Activated T-cell treated with anti-CD3 and anti-CD28 coated beads for 4 hours (primary cell): ENCODE results near the gene SPATA3.

ENCODE experiments used
- DNase-seq: peaks from one replicate; pipeline ENCODE4 v3.0.0-alpha.2; 2020

Gene SPATA3

DNA sequence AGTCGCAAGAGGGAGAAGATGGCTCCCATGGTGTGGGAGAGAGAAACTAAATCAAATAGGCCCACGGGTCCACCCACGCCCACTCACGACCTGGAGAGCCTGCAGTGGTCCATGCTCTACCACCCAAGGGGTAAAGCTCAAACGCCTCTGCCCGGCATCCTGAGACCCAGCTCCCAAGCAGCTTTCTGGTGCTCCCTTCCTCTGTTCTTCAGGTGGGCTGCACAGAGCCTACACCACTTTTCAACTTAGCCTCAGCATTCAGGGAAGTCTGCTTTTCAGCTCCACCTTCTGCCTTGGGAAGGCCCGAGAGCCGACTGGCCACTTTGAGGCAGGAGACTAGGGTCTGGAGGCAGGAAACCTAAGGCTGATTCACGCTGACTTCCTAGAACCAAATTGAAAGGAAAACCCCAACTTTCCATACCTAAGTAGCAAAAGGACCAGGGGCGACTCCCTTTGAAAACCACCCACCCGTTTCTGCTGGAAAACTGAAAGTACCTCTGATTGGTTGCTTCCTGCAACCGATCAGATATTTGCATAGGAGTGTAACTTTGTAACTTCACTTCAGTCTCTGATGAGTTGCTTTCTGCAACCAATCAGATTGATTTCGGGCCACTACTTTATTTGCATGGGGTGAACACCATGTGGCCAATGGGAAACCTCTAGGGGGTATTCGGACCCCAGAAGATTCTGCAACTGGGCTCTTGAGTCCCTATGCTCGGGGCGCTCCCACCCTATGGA, 26.8 kb upstream of the SPATA3 start:
- no peak for DNase-seq

- DNase-seq, result no peak
Observed at GRCh38 chr2:230969659-230970015, 26.3 kb upstream of the SPATA3 start.

DNA sequence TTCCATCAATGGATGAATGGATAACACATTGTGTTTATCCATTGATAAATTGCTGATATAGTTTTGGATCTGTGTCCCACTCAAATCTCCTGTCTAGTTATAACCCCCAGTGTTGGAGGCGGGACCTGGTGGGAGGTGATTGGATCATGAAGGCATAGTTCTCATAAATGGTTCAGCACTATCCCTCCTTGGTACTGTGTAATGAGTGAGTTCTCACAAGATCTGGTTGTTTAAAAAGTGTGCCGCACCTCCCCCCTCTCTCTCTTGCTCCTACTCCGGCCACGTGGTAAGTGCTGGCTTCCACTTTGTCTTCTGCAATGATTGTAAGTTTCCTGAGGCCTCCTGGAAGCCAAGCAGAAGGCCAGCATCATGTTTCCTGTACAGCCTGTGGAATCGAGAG, 23.9 kb upstream of the SPATA3 start:
- no peak for DNase-seq

- DNase-seq, result peak; percentile 32
Observed at GRCh38 chr2:230974096-230974913, 21.6 kb upstream of the SPATA3 start.

DNA sequence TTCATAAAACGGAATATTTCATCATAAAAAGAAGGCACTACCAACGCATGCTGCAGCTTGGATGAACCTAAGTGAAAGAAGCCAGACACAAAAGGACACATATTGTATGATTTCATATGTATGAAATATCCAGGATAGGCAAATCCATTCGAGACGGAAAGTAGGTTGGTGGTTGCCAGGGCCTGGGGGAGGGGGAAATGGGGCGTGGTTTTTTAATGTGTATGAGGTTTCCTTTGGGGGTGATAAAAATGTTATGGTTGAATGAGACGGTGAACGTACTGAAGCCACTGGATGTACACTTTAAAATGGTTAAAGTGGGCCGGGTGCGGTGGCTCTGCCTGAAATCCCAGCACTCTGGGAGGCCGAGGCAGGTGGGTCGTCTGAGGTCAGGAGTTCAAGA, 20.0 kb upstream of the SPATA3 start:
- no peak for DNase-seq

- DNase-seq, result no peak
Observed at GRCh38 chr2:230976671-230977171, 19.2 kb upstream of the SPATA3 start.

DNA sequence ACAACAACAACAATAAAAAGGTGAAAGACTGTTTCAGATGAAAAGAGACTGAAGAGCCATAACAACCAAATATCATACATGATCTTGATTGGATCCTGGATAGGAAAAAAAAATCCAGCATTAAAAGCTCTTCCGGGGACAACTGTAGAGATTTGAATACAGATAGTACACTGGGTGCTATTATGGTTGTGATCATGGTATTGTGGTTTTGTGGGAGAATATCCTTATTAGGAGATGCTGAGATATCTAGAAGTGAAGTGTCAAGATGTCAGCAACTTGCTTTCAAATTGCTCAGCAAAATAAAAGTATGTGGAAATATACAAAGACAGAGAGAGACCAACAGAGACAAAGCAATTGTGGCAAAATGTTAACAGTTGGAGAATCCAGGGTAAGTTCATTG, 15.5 kb upstream of the SPATA3 start:
- DNase-seq, result no peak

DNA sequence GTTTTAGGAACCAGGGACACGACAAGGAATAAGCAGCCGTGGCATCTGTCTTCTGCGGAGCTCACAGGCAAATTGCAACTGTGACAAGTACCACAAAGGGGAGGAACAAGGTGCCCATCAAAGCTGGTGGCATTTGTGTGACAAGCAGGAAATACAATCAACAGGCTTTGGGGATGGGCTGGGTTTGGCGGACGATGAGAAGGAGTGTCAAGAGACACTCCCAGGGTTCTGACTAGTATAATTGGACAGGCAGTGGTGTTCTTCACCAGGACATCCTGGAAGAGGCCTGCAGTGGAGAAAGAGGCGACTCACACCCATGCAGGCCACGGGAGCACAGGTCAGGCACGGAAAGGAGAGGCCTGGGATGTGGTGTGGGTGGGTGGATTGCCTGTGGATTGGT, 14.2 kb upstream of the SPATA3 start:
- DNase-seq, result no peak

- no peak for DNase-seq
Observed at GRCh38 chr2:230982126-230982525, 13.8 kb upstream of the SPATA3 start.

DNA sequence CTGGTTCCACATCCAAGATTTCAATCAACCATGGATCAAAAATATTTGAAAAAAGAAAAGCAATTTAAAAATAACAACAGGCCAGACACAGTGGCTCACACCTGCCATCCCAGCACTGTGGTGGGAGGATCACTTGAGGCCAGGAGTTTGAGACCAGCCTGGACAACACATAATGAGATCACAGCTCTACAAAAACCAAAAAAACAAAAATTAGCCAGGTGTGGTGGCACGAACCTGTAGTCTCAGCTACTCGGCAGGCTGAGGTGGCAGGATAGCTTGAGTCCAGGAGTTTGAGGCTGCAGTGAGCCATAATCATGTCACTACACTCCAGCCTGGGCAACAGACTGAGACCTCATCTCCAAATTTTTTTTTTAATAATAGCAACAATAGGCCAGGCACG, 13.4 kb upstream of the SPATA3 start:
- no peak for DNase-seq

GRCh38 chr2:230983566-230983965, 12.4 kb upstream of the SPATA3 start:
- DNase-seq, result no peak

- DNase-seq, result no peak
Observed at GRCh38 chr2:230984393-230985220, 11.3 kb upstream of the SPATA3 start.

GRCh38 chr2:230985519-230986231, 10.2 kb upstream of the SPATA3 start:
- DNase-seq, result no peak

DNA sequence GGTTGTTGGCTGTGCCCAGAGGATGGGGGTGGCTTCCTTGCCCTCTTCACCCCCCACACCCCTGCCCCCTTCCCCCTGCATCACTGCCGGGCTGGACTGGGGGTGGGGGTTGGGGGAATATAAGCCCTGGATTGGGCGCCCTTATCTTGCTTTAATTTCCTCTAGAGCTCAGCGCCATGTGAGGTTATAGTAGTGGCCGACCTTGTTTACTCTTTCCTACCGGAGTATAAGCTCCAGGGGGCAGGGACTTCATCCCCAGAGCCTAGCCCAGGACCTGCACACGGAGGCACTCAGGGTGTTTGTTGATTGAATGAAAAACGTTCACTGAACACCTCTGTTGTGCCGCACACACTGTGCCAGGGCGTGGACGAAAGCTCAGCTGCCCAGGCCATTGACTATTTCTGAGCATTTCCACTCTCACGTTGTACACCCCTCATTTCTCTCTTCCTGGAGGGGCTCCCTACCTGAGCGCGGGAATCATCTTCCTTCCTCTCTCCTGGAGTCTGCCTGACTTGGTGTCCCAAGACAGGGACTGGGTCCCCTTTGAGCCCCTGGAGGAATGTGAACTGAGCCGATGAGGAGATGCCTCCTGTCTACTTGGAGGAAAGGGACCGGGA, 9.3 kb upstream of the SPATA3 start:
- DNase-seq, result no peak

DNA sequence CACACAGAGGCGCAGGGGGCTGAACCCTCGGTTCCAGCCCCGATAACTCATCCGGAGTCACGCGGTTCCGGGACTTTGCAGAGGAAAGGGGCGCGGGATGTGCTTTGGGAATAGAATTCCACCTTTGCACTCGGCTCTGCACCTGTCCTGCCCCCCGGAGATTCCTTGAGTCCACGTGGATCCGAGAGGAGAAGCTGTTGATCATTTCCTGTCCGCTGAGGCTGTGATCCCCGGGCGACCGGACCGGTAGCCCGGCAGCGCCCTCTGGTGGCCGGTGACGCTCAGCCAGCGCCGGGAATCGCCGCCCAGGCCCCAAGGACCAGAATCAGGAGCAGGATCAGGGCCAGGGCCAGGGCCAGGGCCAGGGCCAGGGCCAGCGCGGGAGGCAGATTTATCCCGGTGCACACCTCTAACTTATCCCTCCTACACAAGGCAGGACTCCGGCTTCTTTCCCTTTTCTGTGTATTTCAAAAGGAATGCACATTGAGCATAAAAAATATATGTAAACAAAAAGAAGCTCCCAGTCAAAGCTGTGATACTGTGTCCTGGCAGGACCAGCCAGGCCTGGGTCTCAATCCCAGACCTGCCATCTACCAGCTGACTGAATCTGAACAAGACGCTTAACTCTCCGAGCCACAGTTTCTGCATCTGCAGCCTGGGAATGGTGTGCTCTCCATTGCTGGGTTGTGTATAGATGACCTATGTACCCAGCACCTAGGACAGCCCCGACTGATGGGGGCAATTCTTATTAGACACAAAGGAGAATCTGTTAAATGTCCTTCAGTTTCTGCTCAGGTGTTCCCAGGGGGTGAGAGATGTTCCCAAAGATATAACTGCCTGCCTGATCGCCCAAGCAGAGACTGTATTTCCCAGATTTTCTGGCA, 8.5 kb upstream of the SPATA3 start:
- DNase-seq, result peak; percentile 71

DNA sequence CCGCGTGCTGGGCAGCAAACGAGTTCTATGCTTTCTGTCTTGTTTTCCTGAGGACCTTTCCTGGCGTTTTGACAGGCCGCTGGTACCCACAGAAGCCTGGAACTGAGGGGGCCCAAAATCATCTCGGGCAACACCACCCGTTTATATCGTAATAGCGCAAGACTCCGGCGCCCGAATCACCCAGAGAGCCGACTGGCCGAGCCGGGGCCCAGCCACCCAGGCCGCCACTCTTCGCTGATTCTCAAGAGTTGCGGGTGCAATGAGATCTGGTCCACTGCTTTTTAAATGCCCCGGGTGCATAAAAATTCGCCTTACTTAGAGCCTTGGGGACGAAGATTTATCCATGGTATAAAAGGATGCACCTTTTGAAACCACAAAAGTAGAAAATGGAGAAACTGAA, 6.2 kb upstream of the SPATA3 start:
- DNase-seq, result no peak

DNA sequence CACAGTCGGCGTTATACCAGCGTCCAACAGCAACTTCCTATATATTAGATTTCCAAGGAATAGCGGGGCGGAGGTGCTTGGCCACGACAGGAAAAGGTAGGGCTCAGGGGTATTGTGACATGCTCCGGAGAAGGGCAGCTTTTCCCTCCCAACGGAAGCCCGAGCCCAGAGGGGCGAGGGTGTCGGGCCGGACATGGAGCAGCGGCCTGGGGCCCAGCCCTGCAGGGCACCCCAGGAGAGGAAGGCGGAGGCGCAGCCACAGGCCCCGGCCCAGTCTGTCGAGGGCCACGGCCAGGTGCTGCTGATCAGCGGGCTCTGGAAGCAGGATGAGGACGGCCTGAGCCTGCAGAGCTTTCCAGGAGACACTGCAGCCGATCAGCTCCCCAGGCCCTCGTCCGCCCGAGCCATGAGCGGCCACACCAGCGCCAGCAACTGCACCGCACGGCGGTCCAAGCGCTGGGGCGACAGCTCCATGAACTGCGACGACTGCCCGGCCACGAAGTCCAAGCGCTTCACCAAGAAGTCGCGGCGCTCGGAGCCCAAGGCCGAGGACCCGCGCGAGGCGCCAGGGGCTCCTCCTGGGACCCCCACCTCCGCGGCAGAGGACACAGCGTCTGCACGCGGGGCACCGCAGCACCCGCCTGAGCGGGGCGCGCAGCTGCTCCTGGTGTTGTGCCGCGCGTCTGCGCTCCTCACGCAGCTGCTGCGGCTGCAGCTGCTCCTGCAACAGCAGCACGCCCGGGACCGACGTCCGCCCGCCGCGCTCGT, 5.6 kb upstream of the SPATA3 start:
- DNase-seq, result no peak

DNA sequence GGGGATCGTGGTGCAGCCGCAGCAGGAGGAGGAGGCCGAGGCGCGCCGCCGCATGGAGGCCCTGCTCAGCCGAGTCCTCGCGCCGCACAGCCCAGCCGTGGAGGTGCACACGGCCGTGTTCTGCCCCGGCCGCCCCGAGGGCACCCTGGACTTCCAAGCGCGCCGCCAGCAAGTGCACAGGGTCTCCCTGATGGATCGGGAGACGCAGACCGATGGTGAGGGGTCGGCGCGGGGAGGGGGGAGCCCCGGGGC, 5.1 kb upstream of the SPATA3 start:
- DNase-seq, result no peak

DNA sequence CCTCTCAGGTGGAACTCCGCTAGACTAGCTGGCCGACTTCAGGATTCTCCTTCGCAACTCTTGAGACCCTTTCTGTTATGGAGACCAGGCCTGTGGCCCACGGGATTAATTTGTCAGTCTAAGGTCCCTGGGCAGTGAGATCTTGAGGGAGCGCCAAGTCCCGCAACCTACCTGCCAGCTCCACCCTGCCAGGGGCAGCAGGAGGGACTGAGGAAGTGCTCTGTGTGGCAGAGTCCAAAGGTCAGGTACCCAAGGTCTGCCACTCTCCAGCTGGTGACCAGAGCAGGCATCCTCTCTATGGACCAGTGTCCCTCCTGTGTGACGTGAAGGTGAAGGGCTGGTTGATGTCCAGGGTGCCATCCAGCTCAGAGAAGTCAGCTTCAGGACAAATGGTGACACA, 4.3 kb upstream of the SPATA3 start:
- no peak for DNase-seq

GRCh38 chr2:230996661-230997060, 740 bp downstream of the SPATA3 start:
- no peak for DNase-seq

DNA sequence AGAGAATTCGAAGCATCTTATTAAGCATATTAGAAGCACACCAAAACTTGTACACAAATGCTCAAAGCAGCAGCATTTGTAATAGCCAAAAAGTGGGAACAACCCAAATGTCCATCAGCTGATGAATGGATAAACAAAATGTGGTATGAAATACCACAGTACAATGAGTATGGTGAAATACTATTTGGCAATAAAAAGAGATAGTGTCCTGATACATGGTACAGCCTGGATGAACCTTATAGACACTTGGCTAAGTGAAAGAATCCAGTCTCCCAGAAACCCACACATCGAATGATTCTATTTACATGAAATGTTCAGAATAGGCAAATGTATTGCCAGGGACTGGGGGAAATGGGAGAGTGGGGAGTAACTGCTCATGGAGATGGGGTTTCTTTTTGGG, 3.0 kb downstream of the SPATA3 start:
- DNase-seq, result no peak
